Gastroesophageal sphincter (tissue), 3 donors: ENCODE measurements around the gene ZCCHC24.

Experiments used
- EP300 ChIP-seq: sonication (generic); formaldehyde crosslinking; IDR thresholded peaks from one replicate; pipeline ENCODE4 v1.6.1; 2017; ENCODE audit warnings: antibody characterized with exemption, mild to moderate bottlenecking
- POLR2A ChIP-seq, 2 donors: fragments of 450-650 bp; IDR thresholded peaks; one replicate each; pipeline ENCODE4 v1.6.1; 2017; ENCODE audit warnings: antibody characterized with exemption in 2 of 2, mild to moderate bottlenecking in 2 of 2, moderate library complexity in 1 of 2
- POLR2AphosphoS5 ChIP-seq: sonication (generic); formaldehyde crosslinking; IDR thresholded peaks from one replicate; pipeline ENCODE4 v1.6.1; 2017; ENCODE audit warnings: antibody characterized with exemption
- TF ChIP-seq, protein P1 (sequence below), 4 experiments: fragments of 200-600 bp in 2 of 4; fragments of 450-650 bp in 2 of 4; sonication (generic) in 1 of 4; IDR thresholded peaks; one replicate each; pipeline ENCODE4 v1.5.1; 2017 to 2019; ENCODE audit warnings: antibody characterized with exemption in 4 of 4, mild to moderate bottlenecking in 2 of 4, moderate library complexity in 2 of 4

DNA sequence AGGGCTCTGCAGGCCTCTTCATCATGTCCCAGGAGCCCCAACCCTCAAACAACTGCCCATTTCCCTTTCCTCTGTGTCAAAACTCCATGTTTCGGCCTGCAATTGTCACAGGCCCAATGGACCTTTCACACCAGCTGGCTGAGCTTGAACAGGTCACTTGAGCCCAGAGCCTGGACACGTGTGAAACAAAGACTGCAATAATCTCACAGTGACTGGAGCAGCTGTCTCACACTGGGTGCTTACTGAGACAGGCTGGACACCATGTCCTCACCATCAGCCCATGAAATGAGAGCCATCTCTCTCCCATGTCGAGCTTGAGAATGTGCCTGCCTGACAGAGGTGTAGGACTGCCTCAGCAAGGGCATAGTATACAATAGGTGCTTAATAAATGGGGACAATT is 47.4 kb upstream of the ZCCHC24 start:
- TF ChIP-seq, protein P1, sequence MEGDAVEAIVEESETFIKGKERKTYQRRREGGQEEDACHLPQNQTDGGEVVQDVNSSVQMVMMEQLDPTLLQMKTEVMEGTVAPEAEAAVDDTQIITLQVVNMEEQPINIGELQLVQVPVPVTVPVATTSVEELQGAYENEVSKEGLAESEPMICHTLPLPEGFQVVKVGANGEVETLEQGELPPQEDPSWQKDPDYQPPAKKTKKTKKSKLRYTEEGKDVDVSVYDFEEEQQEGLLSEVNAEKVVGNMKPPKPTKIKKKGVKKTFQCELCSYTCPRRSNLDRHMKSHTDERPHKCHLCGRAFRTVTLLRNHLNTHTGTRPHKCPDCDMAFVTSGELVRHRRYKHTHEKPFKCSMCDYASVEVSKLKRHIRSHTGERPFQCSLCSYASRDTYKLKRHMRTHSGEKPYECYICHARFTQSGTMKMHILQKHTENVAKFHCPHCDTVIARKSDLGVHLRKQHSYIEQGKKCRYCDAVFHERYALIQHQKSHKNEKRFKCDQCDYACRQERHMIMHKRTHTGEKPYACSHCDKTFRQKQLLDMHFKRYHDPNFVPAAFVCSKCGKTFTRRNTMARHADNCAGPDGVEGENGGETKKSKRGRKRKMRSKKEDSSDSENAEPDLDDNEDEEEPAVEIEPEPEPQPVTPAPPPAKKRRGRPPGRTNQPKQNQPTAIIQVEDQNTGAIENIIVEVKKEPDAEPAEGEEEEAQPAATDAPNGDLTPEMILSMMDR (IDR thresholded peaks at IDR 0.05): no peak
- TF ChIP-seq POLR2AphosphoS5: no peak
- TF ChIP-seq POLR2A (IDR thresholded peaks at IDR 0.05): no peak
- no peak for TF ChIP-seq EP300
